Thyroid gland (tissue), 4 donors: ENCODE results near the gene MSH2.

ENCODE experiments used
- POLR2A ChIP-seq, 2 donors: fragments of 450-650 bp; IDR thresholded peaks; one replicate each; pipeline ENCODE4 v1.6.1; 2017; ENCODE audit warnings: antibody characterized with exemption in 2 of 2, mild to moderate bottlenecking in 2 of 2, moderate library complexity in 1 of 2
- TF ChIP-seq, protein P1 (sequence below), 6 experiments: fragments of 200-600 bp in 3 of 6; fragments of 450-650 bp in 3 of 6; sonication (generic) in 3 of 6; IDR thresholded peaks; one replicate each; pipeline ENCODE4 v1.5.1; 2016 to 2019; ENCODE audit warnings: antibody characterized with exemption in 6 of 6, mild to moderate bottlenecking in 2 of 6, inconsistent platforms in 1 of 6, moderate library complexity in 1 of 6

DNA sequence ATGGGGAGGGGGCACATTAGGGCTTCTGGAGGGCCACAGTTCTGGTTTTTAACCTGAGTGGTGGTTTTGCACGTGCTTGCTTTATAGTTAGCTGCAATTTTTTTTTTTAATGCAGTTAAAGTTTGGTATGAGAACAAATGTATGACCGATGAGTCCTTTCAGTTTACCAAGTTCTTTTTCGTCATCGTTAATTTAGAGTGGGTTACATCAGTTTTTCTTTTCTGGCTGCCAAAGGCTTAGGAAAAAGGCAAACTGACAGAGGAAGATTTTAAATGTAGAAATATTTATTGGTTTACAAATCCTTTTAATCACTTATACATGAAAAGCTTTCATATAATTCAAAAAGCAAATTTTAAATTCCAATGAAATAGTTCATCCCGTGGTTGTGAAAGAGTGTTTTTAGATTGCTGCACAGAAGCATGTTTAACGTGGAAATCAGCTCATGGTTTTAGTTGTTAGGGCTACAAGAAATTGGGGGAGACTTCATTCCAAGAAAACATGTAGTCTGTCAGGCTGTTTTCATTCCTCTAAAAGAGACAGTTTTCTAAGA lies 82.9 kb downstream of the MSH2 start:
- TF ChIP-seq, protein P1, sequence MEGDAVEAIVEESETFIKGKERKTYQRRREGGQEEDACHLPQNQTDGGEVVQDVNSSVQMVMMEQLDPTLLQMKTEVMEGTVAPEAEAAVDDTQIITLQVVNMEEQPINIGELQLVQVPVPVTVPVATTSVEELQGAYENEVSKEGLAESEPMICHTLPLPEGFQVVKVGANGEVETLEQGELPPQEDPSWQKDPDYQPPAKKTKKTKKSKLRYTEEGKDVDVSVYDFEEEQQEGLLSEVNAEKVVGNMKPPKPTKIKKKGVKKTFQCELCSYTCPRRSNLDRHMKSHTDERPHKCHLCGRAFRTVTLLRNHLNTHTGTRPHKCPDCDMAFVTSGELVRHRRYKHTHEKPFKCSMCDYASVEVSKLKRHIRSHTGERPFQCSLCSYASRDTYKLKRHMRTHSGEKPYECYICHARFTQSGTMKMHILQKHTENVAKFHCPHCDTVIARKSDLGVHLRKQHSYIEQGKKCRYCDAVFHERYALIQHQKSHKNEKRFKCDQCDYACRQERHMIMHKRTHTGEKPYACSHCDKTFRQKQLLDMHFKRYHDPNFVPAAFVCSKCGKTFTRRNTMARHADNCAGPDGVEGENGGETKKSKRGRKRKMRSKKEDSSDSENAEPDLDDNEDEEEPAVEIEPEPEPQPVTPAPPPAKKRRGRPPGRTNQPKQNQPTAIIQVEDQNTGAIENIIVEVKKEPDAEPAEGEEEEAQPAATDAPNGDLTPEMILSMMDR (IDR thresholded peaks at IDR 0.05): no peak
- no peak for TF ChIP-seq POLR2A (IDR thresholded peaks at IDR 0.05)
